Upper lobe of right lung (tissue), 1 donor: Measurements from ENCODE around the gene OGFR. TPM values are rescaled to one million over a fixed set of nuclear protein-coding genes. Genes with fewer than 3 reads are reported as not detected.
A peak's percentile ranks its signal among the peaks of the same experiment; 100 is the strongest.

Experiments
- ATAC-seq: fragments of 200-7000 bp; cut with Tn5 transposase; one replicate; pipeline ENCODE4 v1.9.1; 2020; ENCODE audit warnings: mild to moderate bottlenecking, moderate library complexity
- DNase-seq: peaks from one replicate; pipeline ENCODE4 v3.0.0-alpha.2; 2020
- H3K27ac ChIP-seq: fragments of 200-600 bp; one replicate; pipeline ENCODE4 v1.8.0; 2022
- H3K27me3 ChIP-seq: fragments of 200-600 bp; one replicate; pipeline ENCODE4 v1.8.0; 2022; ENCODE audit warnings: mild to moderate bottlenecking
- H3K36me3 ChIP-seq: fragments of 200-600 bp; one replicate; pipeline ENCODE4 v1.8.0; 2022
- H3K4me1 ChIP-seq: fragments of 200-600 bp; one replicate; pipeline ENCODE4 v1.8.0; 2022
- H3K4me3 ChIP-seq: fragments of 200-600 bp; one replicate; pipeline ENCODE4 v1.8.0; 2022; ENCODE audit warnings: mild to moderate bottlenecking
- H3K9me3 ChIP-seq: fragments of 200-600 bp; one replicate; pipeline ENCODE4 v1.8.0; 2022
- intact Hi-C: fragments of 100-400 bp; cut with DNase I; formaldehyde crosslinking; loops from one replicate; pipeline ENCODE4 v1.11.0; 2022
- total RNA-seq: library from RNA; stranded (reverse); fragmentation: NEBNext Ultra II Directional; extraction: Animal tissue kit (Norgen Biotek cat#: 25700); gene quantifications from one replicate; pipeline ENCODE4 v1.2.1, GENCODE V29; 2021
- TF ChIP-seq, protein P1 (sequence below): fragments of 200-600 bp; IDR thresholded peaks from one replicate; pipeline ENCODE4 v1.8.0; 2022; ENCODE audit warnings: antibody characterized with exemption
- donor health status: DM: no; HTN: yes; CAD: no; lungs with severe emphysema.

The OGFR gene
- total RNA-seq, 1 donor from 2014 or later, result 58.2 TPM

DNA sequence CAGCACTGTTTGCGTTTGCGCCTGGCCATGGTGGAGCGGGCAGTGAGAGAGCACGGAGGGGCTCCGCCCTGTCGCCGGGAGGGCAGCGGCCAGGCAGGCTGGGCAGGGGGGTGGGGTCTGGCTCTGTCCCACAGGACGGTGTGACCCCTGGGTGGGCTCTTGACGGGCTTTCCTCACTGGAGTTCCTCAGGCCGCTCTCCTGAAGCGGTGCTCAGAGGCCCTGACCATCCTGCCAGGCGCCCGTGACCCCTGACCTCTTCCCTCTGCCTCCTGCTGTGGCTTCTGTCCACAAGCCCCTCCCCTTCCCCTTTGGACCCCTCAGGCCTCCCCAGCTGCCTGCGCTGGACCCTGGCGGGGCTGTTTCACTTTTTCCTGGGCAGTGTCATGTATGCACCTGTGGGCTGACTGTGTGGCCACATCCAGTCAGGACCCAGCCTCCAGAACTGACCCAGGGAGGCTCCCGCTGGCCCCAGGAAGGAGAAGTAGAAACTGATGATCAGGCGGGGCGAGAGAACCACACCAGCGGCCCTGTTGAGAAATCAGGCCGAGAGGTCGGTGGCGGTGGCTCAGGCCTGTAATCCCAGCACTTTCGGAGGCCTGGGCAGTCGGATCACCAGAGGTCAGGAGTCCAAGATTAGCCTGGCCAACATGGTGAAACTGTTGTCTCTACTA lies 1.2 kb downstream of the OGFR start:
- ATAC-seq (peak; percentile 60), DNase-seq (peak; percentile 84)
- Histone ChIP-seq H3K36me3 (peaks cover 42% of the 10 kb centered on the region), H3K4me3 (peak overlapping the region; percentile 81), H3K27ac (peak overlapping the region; percentile 87), H3K4me1 (peaks cover 23% of the 10 kb centered on the region), H3K27me3 (no peaks in the 10 kb centered on the region), H3K9me3 (no peaks in the 10 kb centered on the region)
- intact Hi-C loops, result loop anchor here (10.0 kb wide), 1 partner anchor 131 kb away; no protein-coding TSS in a partner anchor
- TF ChIP-seq, protein P1, sequence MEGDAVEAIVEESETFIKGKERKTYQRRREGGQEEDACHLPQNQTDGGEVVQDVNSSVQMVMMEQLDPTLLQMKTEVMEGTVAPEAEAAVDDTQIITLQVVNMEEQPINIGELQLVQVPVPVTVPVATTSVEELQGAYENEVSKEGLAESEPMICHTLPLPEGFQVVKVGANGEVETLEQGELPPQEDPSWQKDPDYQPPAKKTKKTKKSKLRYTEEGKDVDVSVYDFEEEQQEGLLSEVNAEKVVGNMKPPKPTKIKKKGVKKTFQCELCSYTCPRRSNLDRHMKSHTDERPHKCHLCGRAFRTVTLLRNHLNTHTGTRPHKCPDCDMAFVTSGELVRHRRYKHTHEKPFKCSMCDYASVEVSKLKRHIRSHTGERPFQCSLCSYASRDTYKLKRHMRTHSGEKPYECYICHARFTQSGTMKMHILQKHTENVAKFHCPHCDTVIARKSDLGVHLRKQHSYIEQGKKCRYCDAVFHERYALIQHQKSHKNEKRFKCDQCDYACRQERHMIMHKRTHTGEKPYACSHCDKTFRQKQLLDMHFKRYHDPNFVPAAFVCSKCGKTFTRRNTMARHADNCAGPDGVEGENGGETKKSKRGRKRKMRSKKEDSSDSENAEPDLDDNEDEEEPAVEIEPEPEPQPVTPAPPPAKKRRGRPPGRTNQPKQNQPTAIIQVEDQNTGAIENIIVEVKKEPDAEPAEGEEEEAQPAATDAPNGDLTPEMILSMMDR, result no peak

GRCh38 chr20:62806383-62807050 lies 1.9 kb downstream of the OGFR start:
- intact Hi-C loops, result loop anchor here (10.0 kb wide), 1 partner anchor 132 kb away; no protein-coding TSS in a partner anchor
- DNase-seq, result no peak
- Histone ChIP-seq H3K27me3 (no peaks in the 10 kb centered on the region), H3K4me3 (peak overlapping the region; percentile 81), H3K4me1 (peaks cover 23% of the 10 kb centered on the region), H3K27ac (peak overlapping the region; percentile 87), H3K36me3 (peaks cover 45% of the 10 kb centered on the region), H3K9me3 (no peaks in the 10 kb centered on the region)
- no peak for ATAC-seq
- TF ChIP-seq, protein P1, result no peak

- no peaks in the 10 kb centered on the region for H3K27me3 ChIP-seq
- no peak for ATAC-seq
- no peak overlapping the region for H3K27ac ChIP-seq
- TF ChIP-seq, protein P1, result no peak
- H3K4me1 ChIP-seq, result peaks cover 23% of the 10 kb centered on the region
- no peak overlapping the region for H3K4me3 ChIP-seq
- peaks cover 56% of the 10 kb centered on the region for H3K36me3 ChIP-seq
- intact Hi-C loops, result loop anchor here (10.0 kb wide), 1 partner anchor 133 kb away; no protein-coding TSS in a partner anchor
- H3K9me3 ChIP-seq, result no peaks in the 10 kb centered on the region
- DNase-seq, result no peak
These were observed 3.0 kb downstream of the OGFR start for GRCh38 chr20:62807444-62808210.

DNA sequence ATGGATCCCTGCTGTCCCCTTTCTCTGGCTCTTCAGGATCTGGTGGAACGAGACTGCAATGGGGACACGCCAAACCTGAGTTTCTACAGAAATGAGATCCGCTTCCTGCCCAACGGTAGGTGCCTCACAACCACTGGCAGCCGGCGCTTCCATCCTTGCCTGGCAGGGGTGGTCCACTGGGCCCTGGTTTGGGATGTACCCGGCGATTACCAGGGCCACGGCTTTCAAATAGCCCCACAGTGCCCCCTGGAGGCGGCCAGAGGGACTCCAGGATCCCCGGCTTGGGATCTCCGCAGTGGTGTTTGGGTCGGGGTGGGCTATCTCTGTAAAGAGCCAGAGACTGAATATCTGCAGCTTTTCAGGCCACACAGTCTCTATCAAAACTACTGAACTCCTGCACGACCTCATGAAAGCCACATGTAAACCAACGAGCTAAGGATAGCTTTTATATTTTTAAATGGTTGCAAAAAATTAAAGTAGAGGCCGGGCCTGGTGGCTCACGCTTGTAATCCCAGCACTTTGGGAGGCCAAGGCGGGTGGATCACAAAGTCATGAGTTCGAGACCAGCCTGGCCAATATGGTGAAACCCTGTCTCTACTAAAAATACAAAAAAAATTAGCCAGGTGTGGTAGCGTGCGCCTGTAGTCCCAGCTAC lies 3.7 kb downstream of the OGFR start:
- intact Hi-C loops, result loop anchor here (10.0 kb wide), 1 partner anchor 134 kb away; no protein-coding TSS in a partner anchor
- peaks cover 59% of the 10 kb centered on the region for H3K36me3 ChIP-seq
- TF ChIP-seq, protein P1, result peak; percentile 95
- H3K4me3 ChIP-seq, result no peak overlapping the region
- H3K9me3 ChIP-seq, result no peaks in the 10 kb centered on the region
- ATAC-seq (peak; percentile 60), DNase-seq (peak; percentile 84)
- H3K27me3 ChIP-seq, result no peaks in the 10 kb centered on the region
- H3K4me1 ChIP-seq, result peaks cover 23% of the 10 kb centered on the region
- H3K27ac ChIP-seq, result no peak overlapping the region
